Measurements from ENCODE around the gene LTBP3.

Gene LTBP3

GRCh38 chr11:65558002-65558929, at the start of gene LTBP3:
LTBP3 (minus strand) TSS chr11:65558359; CDS start chr11:65557959, 400 bp downstream.
- FAIRE-seq: no peak
- peak; percentile 62 for DNase-seq (ENCODE audit: insufficient read length, low spot score)

GRCh38 chr11:65606876-65607613, 48.9 kb upstream of the LTBP3 start:
- DNase-seq (ENCODE audit: insufficient read length, low spot score) (no peak), FAIRE-seq (no peak)

DNA sequence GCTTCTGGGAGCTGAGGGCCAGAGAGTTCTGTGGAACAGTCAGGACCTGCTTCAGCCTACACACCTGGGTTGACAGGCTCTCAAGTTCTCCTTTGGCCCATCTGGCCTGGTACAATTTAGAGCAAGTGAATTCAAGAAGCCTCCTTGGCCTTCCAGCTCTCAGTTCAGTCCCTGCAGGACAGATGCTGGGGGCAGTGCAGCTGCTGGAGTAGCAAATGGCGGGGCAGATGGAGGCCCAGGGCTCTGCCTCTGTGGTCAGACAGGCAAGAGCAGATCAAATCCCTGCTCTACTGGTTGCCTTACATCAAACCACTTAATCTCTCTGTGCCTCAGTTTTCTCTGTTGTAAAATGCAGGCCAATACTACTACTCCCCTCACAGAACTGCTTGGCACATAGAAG, 46.1 kb upstream of the LTBP3 start:
- DNase-seq (ENCODE audit: insufficient read length, low spot score) (no peak), FAIRE-seq (no peak)

- DNase-seq (ENCODE audit: insufficient read length, low spot score) (no peak), FAIRE-seq (no peak)
These were observed 41.7 kb upstream of the LTBP3 start for GRCh38 chr11:65599955-65600246.

DNA sequence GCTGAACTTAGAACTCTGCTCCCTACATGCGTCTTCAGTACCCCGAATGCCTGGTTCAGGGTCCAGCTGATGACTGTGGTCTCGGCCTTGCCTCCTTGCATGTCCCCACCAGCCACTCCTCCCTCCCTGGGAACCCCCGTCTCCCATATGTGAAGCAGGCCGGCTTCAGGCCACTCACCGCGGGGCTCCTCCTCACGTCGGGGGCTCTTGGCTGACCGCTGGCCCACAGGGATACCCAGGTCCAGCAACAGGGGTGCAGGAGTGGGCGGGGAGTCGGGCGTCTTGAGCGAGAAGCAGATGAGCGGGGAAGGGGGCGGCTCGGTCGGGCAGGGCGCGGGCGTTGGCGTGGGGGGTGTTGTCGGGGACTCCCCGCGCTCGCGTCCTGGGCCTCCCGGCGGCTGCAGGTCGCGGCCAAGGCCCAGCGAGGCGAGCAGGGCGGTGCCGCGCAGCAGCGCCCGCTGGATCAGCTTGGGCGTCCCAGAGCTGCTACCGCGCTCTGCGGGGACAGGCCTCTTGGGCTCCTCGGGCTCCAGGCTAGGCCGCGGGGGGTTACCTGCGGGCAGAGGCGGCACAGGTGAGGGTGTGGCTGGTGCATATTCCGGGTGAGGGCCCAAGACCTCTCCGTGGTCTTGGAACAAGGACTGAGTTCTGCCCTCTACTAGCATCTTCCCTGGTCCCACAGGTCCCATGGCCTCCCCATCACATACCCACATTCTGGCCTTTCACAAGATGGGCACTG, 41.2 kb upstream of the LTBP3 start:
- DNase-seq (ENCODE audit: insufficient read length, low spot score) (no peak), FAIRE-seq (no peak)

DNA sequence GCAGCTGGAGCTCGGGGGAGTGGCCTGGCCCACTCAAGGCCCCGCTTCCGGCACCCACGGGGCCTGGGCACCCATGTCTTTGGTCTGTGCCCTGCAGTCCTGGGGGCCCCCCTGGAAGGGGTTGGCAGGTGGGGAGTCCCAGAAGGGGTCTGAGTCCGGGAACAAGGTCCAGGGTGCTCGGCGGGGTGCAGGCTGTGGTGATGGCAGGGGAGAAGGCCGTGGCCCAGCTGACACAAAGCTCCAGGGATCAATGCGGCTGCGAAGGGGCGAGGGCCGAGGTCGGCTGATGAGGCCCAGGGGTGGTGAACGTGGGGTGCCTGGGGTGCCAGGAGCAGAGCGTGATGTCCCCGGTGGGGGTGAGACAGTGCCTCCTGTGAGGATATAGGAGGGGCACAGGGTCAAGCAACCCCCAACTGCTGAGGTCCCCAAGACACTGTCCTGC, 40.1 kb upstream of the LTBP3 start:
- FAIRE-seq: no peak

GRCh38 chr11:65596520-65596919, 38.4 kb upstream of the LTBP3 start:
- no peak for FAIRE-seq
- no peak for DNase-seq (ENCODE audit: insufficient read length, low spot score)

More for the DNA sequence above, 40.1 kb upstream of the LTBP3 start:
- no peak for DNase-seq (ENCODE audit: insufficient read length, low spot score)

- FAIRE-seq (peak; percentile 16), DNase-seq (ENCODE audit: insufficient read length, low spot score) (no peak)
These were observed 37.6 kb upstream of the LTBP3 start, which contains the start of gene KCNK7 for GRCh38 chr11:65595543-65596281. KCNK7 (minus strand) TSS chr11:65595800; CDS start chr11:65595772, 28 bp downstream.

- DNase-seq (ENCODE audit: insufficient read length, low spot score): no peak
- no peak for FAIRE-seq
These were observed 37.0 kb upstream of the LTBP3 start for GRCh38 chr11:65595131-65595530.

- DNase-seq (ENCODE audit: insufficient read length, low spot score): no peak
- peak; percentile 60 for FAIRE-seq
These were observed 35.6 kb upstream of the LTBP3 start for GRCh38 chr11:65593518-65594414.

- FAIRE-seq: no peak
- no peak for DNase-seq (ENCODE audit: insufficient read length, low spot score)
These were observed 34.8 kb upstream of the LTBP3 start for GRCh38 chr11:65592858-65593517.

GRCh38 chr11:65591939-65592857, 34.0 kb upstream of the LTBP3 start:
- FAIRE-seq (no peak), DNase-seq (ENCODE audit: insufficient read length, low spot score) (no peak)

DNA sequence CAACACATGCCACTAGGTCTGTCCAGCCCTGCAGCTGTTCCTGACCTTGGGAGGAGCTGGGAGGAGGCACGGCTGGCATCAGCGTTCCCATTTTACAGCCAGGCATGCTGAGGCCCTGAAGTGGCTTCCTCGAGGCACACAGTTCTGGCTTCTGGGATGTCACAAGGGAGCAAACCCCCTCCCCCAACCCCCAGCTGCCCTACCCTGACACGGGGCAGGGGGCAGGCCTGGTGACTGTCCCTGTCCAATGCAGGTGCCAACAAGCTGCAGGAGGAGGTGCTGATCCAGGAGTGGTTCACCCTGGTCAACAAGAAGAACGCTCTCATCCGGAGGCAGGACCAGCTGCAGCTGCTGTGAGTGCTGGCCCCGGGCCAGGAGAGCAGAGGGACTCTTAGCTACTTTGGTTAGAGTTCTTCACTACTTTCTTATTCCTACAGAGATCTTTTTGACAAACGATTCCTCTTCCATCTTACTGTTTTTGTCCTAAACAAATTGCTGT, 32.1 kb upstream of the LTBP3 start:
- FAIRE-seq: no peak
- no peak for DNase-seq (ENCODE audit: insufficient read length, low spot score)

GRCh38 chr11:65589444-65590239, 31.5 kb upstream of the LTBP3 start:
- FAIRE-seq (no peak), DNase-seq (ENCODE audit: insufficient read length, low spot score) (no peak)

- DNase-seq (ENCODE audit: insufficient read length, low spot score) (peak; percentile 75), FAIRE-seq (peak; percentile 73)
These were observed 30.3 kb upstream of the LTBP3 start for GRCh38 chr11:65588199-65589054.

DNA sequence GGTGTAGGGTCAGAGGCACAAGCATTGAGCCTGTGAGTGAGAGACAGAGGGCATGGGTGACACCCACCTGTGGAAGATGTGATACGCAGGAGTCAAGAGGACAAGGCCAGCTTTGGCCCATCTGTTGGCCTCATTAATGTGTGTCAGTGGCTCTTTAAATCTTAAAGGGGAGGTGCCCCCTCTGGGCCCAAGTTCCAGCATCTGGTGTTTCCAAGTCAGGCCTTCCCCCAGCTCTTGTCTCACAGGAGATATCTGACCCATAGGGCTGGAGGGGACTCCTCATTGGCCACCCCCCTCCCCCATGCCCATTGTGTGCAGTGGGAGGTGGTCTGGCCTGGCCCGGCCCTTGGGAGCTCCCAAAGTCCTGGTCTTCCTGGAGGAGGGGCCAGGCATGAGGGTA, 28.5 kb upstream of the LTBP3 start:
- FAIRE-seq (no peak), DNase-seq (ENCODE audit: insufficient read length, low spot score) (no peak)
